C4-2B (cell line): Measurements from ENCODE around the gene PLCL2.

Experiments used
- ZFX ChIP-seq: fragments of 450-650 bp; IDR thresholded peaks from 2 replicates; pipeline ENCODE4 v1.6.1; 2017
- TF ChIP-seq, protein P1 (sequence below): fragments of 450-650 bp; conservative IDR thresholded peaks from 2 replicates; pipeline ENCODE4 v1.5.1; 2017; ENCODE audit warnings: mild to moderate bottlenecking

- TF ChIP-seq, protein P1, sequence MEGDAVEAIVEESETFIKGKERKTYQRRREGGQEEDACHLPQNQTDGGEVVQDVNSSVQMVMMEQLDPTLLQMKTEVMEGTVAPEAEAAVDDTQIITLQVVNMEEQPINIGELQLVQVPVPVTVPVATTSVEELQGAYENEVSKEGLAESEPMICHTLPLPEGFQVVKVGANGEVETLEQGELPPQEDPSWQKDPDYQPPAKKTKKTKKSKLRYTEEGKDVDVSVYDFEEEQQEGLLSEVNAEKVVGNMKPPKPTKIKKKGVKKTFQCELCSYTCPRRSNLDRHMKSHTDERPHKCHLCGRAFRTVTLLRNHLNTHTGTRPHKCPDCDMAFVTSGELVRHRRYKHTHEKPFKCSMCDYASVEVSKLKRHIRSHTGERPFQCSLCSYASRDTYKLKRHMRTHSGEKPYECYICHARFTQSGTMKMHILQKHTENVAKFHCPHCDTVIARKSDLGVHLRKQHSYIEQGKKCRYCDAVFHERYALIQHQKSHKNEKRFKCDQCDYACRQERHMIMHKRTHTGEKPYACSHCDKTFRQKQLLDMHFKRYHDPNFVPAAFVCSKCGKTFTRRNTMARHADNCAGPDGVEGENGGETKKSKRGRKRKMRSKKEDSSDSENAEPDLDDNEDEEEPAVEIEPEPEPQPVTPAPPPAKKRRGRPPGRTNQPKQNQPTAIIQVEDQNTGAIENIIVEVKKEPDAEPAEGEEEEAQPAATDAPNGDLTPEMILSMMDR = no peak
- TF ChIP-seq ZFX = no peak
Measured at GRCh38 chr3:17103579-17103978, 218.8 kb downstream of the PLCL2 start.
